ENCODE measurements around the gene SULT1E1. TPM values are rescaled to one million over a fixed set of nuclear protein-coding genes. Genes with fewer than 3 reads are reported as not detected.

The SULT1E1 gene
- not detected in 2 replicates for total RNA-seq

GRCh38 chr4:69860052-69860451, at the start of gene SULT1E1:
TSS of gene SULT1E1 (minus strand) at chr4:69860145. CDS start at chr4:69857644, 2,501 bp downstream.

Other genes starting within 250 kb of the SULT1E1 start
- gene UGT2A2, start 220.5 kb downstream of the SULT1E1 start, total RNA-seq = not detected in 2 replicates
- not detected in 2 replicates for gene UGT2A1, start 206.9 kb downstream of the SULT1E1 start, total RNA-seq
- not detected in 2 replicates for gene SULT1B1, start 99.5 kb downstream of the SULT1E1 start, total RNA-seq
- not detected in 2 replicates for gene CSN1S1, start 70.9 kb upstream of the SULT1E1 start, total RNA-seq
- gene CSN2, start 105.6 kb upstream of the SULT1E1 start, total RNA-seq = not detected in 2 replicates
- not detected in 2 replicates for gene STATH, start 135.8 kb upstream of the SULT1E1 start, total RNA-seq
- gene HTN3, start 168.3 kb upstream of the SULT1E1 start, total RNA-seq = not detected in 2 replicates
- gene HTN1, start 190.3 kb upstream of the SULT1E1 start, total RNA-seq = not detected in 2 replicates

Data from placental pericyte (primary cell).